Right lobe of liver (tissue), 6 donors: ENCODE data around the gene ALDH16A1. TPM values are rescaled to one million over a fixed set of nuclear protein-coding genes. Genes with fewer than 3 reads are reported as not detected.

Experiments used
- ATAC-seq, 4 donors: fragments of 200-7000 bp; cut with Tn5 transposase; one replicate each; pipeline ENCODE4 v1.9.1; 2020; ENCODE audit warnings: mild to moderate bottlenecking in 4 of 4, moderate library complexity in 4 of 4
- DNase-seq, 3 donors: peaks; one replicate each; pipeline ENCODE4 v3.0.0-alpha.2; 2020
- H3K27ac ChIP-seq, 3 donors: fragments of 200-600 bp; one replicate each; pipeline ENCODE4 v1.8.0; 2022
- H3K27me3 ChIP-seq, 2 donors: fragments of 200-600 bp; one replicate each; pipeline ENCODE4 v1.8.0; 2022
- H3K36me3 ChIP-seq, 4 donors: fragments of 200-600 bp; sonication (generic) in 1 of 4; one replicate each; pipeline versions ENCODE4 v1.5.1 to v1.8.0; 2017 to 2022; ENCODE audit warnings: control low read depth in 1 of 4
- H3K4me1 ChIP-seq, 4 donors: fragments of 200-600 bp; sonication (generic) in 1 of 4; one replicate each; pipeline versions ENCODE4 v1.5.1 to v1.8.0; 2017 to 2022; ENCODE audit warnings: control low read depth in 1 of 4
- H3K4me3 ChIP-seq, 3 donors: fragments of 200-600 bp; one replicate each; pipeline ENCODE4 v1.8.0; 2022
- H3K9me3 ChIP-seq, 4 donors: fragments of 200-600 bp; sonication (generic) in 1 of 4; one replicate each; pipeline versions ENCODE4 v1.5.1 to v1.8.0; 2017 to 2022; ENCODE audit warnings: control low read depth in 1 of 4
- CTCF ChIP-seq, 4 donors: fragments of 200-600 bp in 3 of 4; fragments of 450-650 bp in 1 of 4; IDR thresholded peaks; one replicate each; pipeline versions ENCODE4 v1.5.1 to v1.8.0; 2016 to 2022; ENCODE audit warnings: antibody characterized with exemption in 4 of 4, mild to moderate bottlenecking in 2 of 4
- POLR2A ChIP-seq: fragments of 450-650 bp; IDR thresholded peaks from one replicate; pipeline ENCODE4 v1.6.1; 2017; ENCODE audit warnings: antibody characterized with exemption, mild to moderate bottlenecking
- WGBS: methylation state at CpG from one replicate; pipeline ENCODE4 v1.1.6; 2018; ENCODE audit warnings: low coverage, low lambda C conversion rate; ENCODE audit not compliant: insufficient coverage; ENCODE audit errors: missing lambda C conversion rate; 5-methylcytosine and 5-hydroxymethylcytosine counted together
- intact Hi-C, 2 donors: fragments of 100-400 bp; cut with DNase I; formaldehyde crosslinking; loops; one replicate each; pipeline versions ENCODE4 v1.11.2 to v1.14.1; 2022
- total RNA-seq, 6 experiments: library from RNA; depleted of rRNA in 2 of 6; stranded (reverse); fragments of >200 nt in 2 of 6; fragmentation: NEBNext Ultra II Directional in 3 of 6; extraction: Animal tissue kit (Norgen Biotek cat#: 25700) in 3 of 6; gene quantifications; one replicate each; pipeline versions ENCODE4 v1.1.0 to v1.2.4, GENCODE V29; 2016 to 2023
- donor health status: DM: no; HTN: yes; CAD: no.
- donor health status: DM: no; HTN: no; CAD: no.
- donor health status: DM: no; HTN: no; CAD: no.
- donor health status: DM: no; HTN: yes; CAD: no.
- donor health status: DM: no; HTN: yes; CAD: no.

ALDH16A1 gene
- total RNA-seq, 6 experiments from 2014 or later: 14.4 to 29.6 (median 19.8) TPM

DNA sequence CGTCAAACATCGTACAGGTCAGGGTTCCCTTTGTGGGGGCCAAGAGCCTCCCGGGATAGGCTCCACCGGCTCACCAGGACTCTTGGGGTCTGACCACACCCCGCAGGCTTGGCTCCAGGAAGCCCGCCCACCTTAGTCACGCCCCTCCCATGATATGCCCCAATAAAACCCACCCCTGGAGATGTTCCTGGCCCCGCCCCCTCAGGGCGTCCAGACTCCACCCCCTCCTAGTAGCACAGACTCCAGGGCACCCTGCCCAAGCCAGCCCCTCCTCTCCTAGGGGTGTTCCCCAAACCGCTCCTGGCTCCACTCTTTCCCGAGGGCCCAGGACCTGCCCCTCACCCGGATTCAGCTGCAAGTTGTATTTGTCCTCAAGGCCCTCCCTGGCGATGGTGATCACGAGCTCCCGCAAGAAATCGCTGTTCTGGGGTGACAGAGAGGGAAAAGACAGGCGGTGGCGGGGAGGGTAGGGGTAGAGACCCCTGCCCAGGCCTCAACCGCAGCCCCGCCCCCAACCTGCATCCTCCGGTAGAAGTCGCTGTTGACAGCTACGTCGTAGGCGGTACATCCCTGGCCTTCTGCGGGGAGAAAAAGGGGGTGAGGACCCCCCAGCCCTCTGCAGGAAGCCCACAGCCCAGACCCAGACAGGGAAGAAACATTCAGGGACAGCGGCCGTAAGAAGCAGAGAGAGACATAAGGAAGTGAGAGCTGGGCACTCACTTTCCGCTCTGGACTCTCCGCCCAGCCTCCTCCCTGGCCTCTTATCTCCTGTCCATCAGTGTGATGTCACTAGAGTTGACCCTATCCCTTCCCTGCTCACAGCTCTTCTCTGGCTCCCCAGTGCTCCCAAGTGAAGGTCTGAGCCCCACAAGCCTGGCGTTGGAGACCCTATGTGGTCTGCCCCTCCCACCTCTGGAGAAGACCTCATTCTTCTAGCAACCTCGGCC, 5.3 kb upstream of the ALDH16A1 start:
- no peak for TF ChIP-seq CTCF (IDR thresholded peaks at IDR 0.05)
- no peak for TF ChIP-seq POLR2A
- H3K27ac ChIP-seq: no peak overlapping the region
- peaks cover 0 to 10% (median 0%) of the 10 kb centered on the region in 4 donors for H3K4me1 ChIP-seq
- no peak overlapping the region for H3K4me3 ChIP-seq
- H3K27me3 ChIP-seq: no peaks in the 10 kb centered on the region
- DNase-seq (peak in 1 of 3 donors; percentile 54), ATAC-seq (no peak)
- intact Hi-C loops: no loop called here
- H3K9me3 ChIP-seq: no peaks in the 10 kb centered on the region
- whole genome bisulfite sequencing: 93% methylated on average over 14 of the region's 32 CpGs
- H3K36me3 ChIP-seq: peaks cover 0 to 3% (median 2%) of the 10 kb centered on the region in 4 donors

DNA sequence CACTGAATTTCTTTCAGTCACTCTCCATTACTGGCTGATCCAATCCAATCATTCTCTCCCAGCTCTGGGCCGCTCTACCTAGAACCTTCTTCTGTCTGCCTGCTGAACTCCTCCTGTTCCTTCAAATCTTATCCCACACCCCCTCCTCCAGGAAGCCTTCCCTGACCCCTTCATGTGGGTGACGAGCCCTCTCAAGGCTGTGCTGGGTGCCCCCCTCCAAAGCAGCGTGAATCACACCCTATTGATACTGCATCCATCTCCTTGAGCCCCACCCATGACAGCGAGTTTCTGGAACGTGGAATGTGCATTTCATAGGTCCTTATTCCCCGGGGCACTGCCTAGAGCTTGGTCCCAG, 4.6 kb upstream of the ALDH16A1 start:
- no peaks in the 10 kb centered on the region for H3K9me3 ChIP-seq
- no peak for TF ChIP-seq CTCF (IDR thresholded peaks at IDR 0.05)
- TF ChIP-seq POLR2A: no peak
- peaks cover 0 to 3% (median 2%) of the 10 kb centered on the region in 4 donors for H3K36me3 ChIP-seq
- intact Hi-C loops: no loop called here
- no peaks in the 10 kb centered on the region for H3K27me3 ChIP-seq
- H3K4me3 ChIP-seq: no peak overlapping the region
- 92% methylated on average over 6 of the region's 6 CpGs for WGBS
- ATAC-seq (no peak), DNase-seq (no peak)
- no peak overlapping the region for H3K27ac ChIP-seq
- H3K4me1 ChIP-seq: peaks cover 0 to 11% (median 0%) of the 10 kb centered on the region in 4 donors

DNA sequence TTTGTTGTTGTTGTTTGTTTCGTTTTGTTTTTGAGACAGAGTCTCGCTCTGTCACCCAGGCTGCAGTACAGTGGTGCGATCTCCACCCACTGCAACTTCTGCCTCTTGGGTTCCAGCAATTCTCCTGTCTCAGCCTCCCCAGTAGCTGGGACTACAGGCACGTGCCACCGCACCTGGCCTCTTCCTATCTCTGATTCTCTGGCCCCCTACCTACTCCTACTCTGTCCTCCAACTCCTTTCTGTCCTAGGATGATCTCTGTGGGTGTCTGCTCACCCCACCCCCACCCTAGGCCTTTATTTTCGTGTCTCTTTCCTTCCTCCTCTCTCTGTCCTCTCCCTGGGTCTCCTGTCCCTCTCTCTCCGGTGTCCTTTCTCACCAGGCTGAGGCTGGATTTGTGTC, 2.6 kb upstream of the ALDH16A1 start:
- H3K4me3 ChIP-seq: peak overlapping the region in 1 of 3 donors; percentile 85
- 84% methylated on average over 7 of the region's 7 CpGs for WGBS
- intact Hi-C loops: no loop called here
- peaks cover 0 to 3% (median 2%) of the 10 kb centered on the region in 4 donors for H3K36me3 ChIP-seq
- ATAC-seq (no peak), DNase-seq (no peak)
- TF ChIP-seq CTCF (IDR thresholded peaks at IDR 0.05) (no peak), POLR2A (no peak)
- H3K27ac ChIP-seq: no peak overlapping the region
- no peaks in the 10 kb centered on the region for H3K27me3 ChIP-seq
- H3K4me1 ChIP-seq: peaks cover 0 to 11% (median 3%) of the 10 kb centered on the region in 4 donors
- no peaks in the 10 kb centered on the region for H3K9me3 ChIP-seq

DNA sequence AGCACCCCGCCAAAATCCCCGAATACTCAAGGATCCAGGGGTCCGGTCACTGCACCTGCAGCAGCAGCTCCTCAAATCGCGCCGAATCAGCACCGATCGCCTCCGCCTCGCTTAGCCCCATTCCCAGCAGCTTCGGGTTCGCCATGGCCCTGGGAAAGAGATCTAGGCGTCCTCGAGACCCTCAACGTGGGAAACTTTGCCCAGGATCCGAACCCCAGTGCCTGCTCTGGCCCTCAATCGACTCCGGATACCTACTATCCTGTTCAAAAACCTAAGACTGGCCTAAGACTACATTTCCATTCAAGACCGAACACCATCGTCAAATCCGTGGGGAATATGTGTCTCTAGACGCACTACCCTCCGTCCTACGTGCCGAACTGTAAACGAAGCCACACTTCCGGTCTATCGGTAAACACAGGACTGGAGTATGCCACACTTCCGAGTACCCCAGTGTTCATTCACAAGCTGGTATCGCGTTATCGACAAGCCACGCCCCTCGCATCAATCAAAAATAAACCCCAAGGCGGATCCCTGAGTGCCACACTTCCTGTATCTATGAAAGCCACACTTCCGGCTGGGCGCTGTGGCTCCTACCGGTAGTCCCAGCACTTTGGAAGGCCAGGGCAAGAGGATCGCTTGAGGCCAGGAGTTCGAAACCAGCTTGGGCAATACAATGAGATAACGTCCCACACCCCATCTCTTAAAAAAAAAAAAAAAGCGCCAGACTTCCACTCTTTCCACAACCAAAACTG, 1.4 kb upstream of the ALDH16A1 start, which contains the start of gene PIH1D1:
Gene PIH1D1, minus strand, starts transcription at position 385 of the 752 bp plus-strand sequence. Its CDS starts 240 bp downstream, at position 145.
- peak within 1 kb of the TSS; percentile 75 to 83 (median 82) for H3K27ac ChIP-seq
- ATAC-seq: peak; percentile 78 to 82 (median 79)
- H3K27me3 ChIP-seq: no peaks in the 10 kb centered on the region
- H3K36me3 ChIP-seq: peaks cover 0 to 3% (median 1%) of the 10 kb centered on the region in 4 donors
- peak; percentile 32 for TF ChIP-seq POLR2A
- peak in 2 of 4 donors; percentile 28 to 34 for TF ChIP-seq CTCF (IDR thresholded peaks at IDR 0.05)
- H3K4me3 ChIP-seq: peak within 1 kb of the TSS; percentile 73 to 86 (median 85)
- H3K9me3 ChIP-seq: no peaks in the 10 kb centered on the region
- peaks cover 0 to 11% (median 3%) of the 10 kb centered on the region in 4 donors for H3K4me1 ChIP-seq
- intact Hi-C loops: no loop called here
- DNase-seq: peak; percentile 92 to 97 (median 95)
- 2% methylated on average over 34 of the region's 42 CpGs for WGBS
